H1 (cell line): ENCODE results near the gene LYPD6. TPM values are rescaled to one million over a fixed set of nuclear protein-coding genes. Genes with fewer than 3 reads are reported as not detected.

Source experiments
- CTCF ChIA-PET: fragments of 300-600 bp; sonication (Branson Sonifier 250); formaldehyde crosslinking; loops from one replicate; lab custom pipeline; 2021; ENCODE audit not compliant: partially characterized antibody; lab: Charles Lee
- POLR2A ChIA-PET: fragments of 300-600 bp; sonication (Branson Sonifier 250); formaldehyde crosslinking; loops from one replicate; lab custom pipeline; 2021; ENCODE audit warnings: inconsistent platforms; ENCODE audit not compliant: partially characterized antibody; lab: Charles Lee
- DNase-seq, 2 experiments: peaks; one replicate each; pipeline versions ENCODE4 v3.0.0 to v3.0.0-alpha.2; 2010 to 2022; ENCODE audit warnings: low spot score in 2 of 2, low read depth in 1 of 2, mixed read lengths in 1 of 2
- FAIRE-seq: peaks from 2 replicates; lab custom pipeline; 2011; peaks lifted over from hg19 to GRCh38; lab: Jason Lieb, UNC
- H2AFZ ChIP-seq: 2 replicates; pipeline ENCODE4 v1.8.1; 2012; ENCODE audit warnings: low read length, inconsistent platforms
- H2AK5ac ChIP-seq: 2 replicates; pipeline ENCODE4 v1.6.1; 2013; ENCODE audit warnings: low read depth, low read length
- H2BK120ac ChIP-seq: replicated peaks from 2 replicates; pipeline ENCODE3; 2013; ENCODE audit warnings: low read depth, low read length, inconsistent platforms
- H2BK12ac ChIP-seq: 2 replicates; pipeline ENCODE4 v1.6.1; 2013; ENCODE audit warnings: low read depth, low read length
- H2BK15ac ChIP-seq: 2 replicates; pipeline ENCODE4 v1.6.1; 2013; ENCODE audit warnings: low read length
- H2BK20ac ChIP-seq: 2 replicates; pipeline ENCODE4 v1.6.1; 2013; ENCODE audit warnings: low read length
- H2BK5ac ChIP-seq: 2 replicates; pipeline ENCODE4 v1.6.1; 2013; ENCODE audit warnings: low read depth, low read length
- H3K14ac ChIP-seq: 2 replicates; pipeline ENCODE4 v1.6.1; 2013; ENCODE audit warnings: inconsistent platforms; ENCODE audit not compliant: insufficient read length
- H3K18ac ChIP-seq: 2 replicates; pipeline ENCODE4 v1.6.1; 2013; ENCODE audit warnings: low read length; ENCODE audit errors: extremely low read depth
- H3K23ac ChIP-seq: 2 replicates; pipeline ENCODE4 v1.6.1; 2013; ENCODE audit warnings: inconsistent platforms; ENCODE audit not compliant: insufficient read length
- H3K23me2 ChIP-seq: 2 replicates; pipeline ENCODE4 v1.6.1; 2013; ENCODE audit warnings: low read depth, low read length
- H3K27ac ChIP-seq: 2 replicates; pipeline ENCODE4 v1.6.1; 2011; ENCODE audit warnings: low read depth, low read length, inconsistent platforms
- H3K27me3 ChIP-seq, 4 experiments: replicated peaks in 1 of 4; 1 replicate in 1 of 4; 2 replicates in 3 of 4; pipeline versions ENCODE4 v1.6.1 to v1.8.1; 2011 to 2013; ENCODE audit warnings: low read length in 3 of 4, mild to moderate bottlenecking in 3 of 4, inconsistent platforms in 2 of 4, mixed read lengths in 2 of 4, moderate library complexity in 1 of 4; ENCODE audit not compliant: control insufficient read depth in 3 of 4, insufficient read depth in 3 of 4; ENCODE audit errors: extremely low read depth in 1 of 4
- H3K36me3 ChIP-seq, 4 experiments: 2 replicates each; pipeline versions ENCODE4 v1.6.1 to v1.8.1; 2011 to 2013; ENCODE audit warnings: mild to moderate bottlenecking in 4 of 4, low read length in 3 of 4, moderate library complexity in 2 of 4, control low read depth in 1 of 4, inconsistent platforms in 1 of 4; ENCODE audit not compliant: insufficient read depth in 4 of 4, control insufficient read depth in 2 of 4
- H3K4ac ChIP-seq: replicated peaks from 2 replicates; pipeline ENCODE3; 2013; ENCODE audit warnings: low read length, low read depth, mixed read lengths, inconsistent platforms; ENCODE audit not compliant: insufficient read length
- H3K4me1 ChIP-seq, 4 experiments: replicated peaks in 1 of 4; 1 replicate in 1 of 4; 2 replicates in 3 of 4; pipeline versions ENCODE4 v1.6.1 to v1.8.1; 2011 to 2013; ENCODE audit warnings: low read length in 3 of 4, inconsistent platforms in 2 of 4, mixed read lengths in 1 of 4; ENCODE audit not compliant: insufficient read depth in 4 of 4, control insufficient read depth in 3 of 4
- H3K4me2 ChIP-seq, 2 experiments: 2 replicates each; pipeline versions ENCODE4 v1.6.1 to v1.8.1; 2011 to 2013; ENCODE audit warnings: low read depth in 2 of 2, low read length in 2 of 2, control low read depth in 1 of 2, inconsistent platforms in 1 of 2, mild to moderate bottlenecking in 1 of 2; ENCODE audit not compliant: insufficient read depth in 1 of 2
- H3K4me3 ChIP-seq, 4 experiments: fragments of 200-600, 300-600 bp in 1 of 4; sonication (generic), shearing (Covaris generic), sonication (Bioruptor Twin) in 1 of 4; 2 replicates each; pipeline versions ENCODE4 v1.5.1 to v1.8.1; 2011 to 2016; ENCODE audit warnings: low read length in 4 of 4, low read depth in 3 of 4, control low read depth in 2 of 4, inconsistent platforms in 2 of 4, mild to moderate bottlenecking in 2 of 4, mixed read lengths in 1 of 4, moderate library complexity in 1 of 4; ENCODE audit not compliant: insufficient read depth in 2 of 4; ENCODE audit errors: extremely low read depth in 1 of 4
- H3K56ac ChIP-seq: replicated peaks from 2 replicates; pipeline ENCODE3; 2013; ENCODE audit warnings: low read depth, mild to moderate bottlenecking, mixed read lengths, low read length, inconsistent platforms; ENCODE audit not compliant: insufficient read length
- H3K79me1 ChIP-seq: 2 replicates; pipeline ENCODE4 v1.6.1; 2013; ENCODE audit warnings: low read depth, low read length, control low read depth
- H3K79me2 ChIP-seq, 2 experiments: 2 replicates each; pipeline versions ENCODE4 v1.6.1 to v1.8.1; 2012 to 2013; ENCODE audit warnings: low read length in 2 of 2, mild to moderate bottlenecking in 2 of 2, inconsistent platforms in 1 of 2; ENCODE audit not compliant: insufficient read depth in 2 of 2, control insufficient read depth in 1 of 2
- H3K9ac ChIP-seq, 4 experiments: replicated peaks in 1 of 4; 1 replicate in 1 of 4; 2 replicates in 3 of 4; pipeline versions ENCODE4 v1.6.1 to v1.8.1; 2011 to 2013; ENCODE audit warnings: low read depth in 3 of 4, low read length in 3 of 4, control low read depth in 2 of 4, mild to moderate bottlenecking in 2 of 4, moderate library complexity in 2 of 4, inconsistent platforms in 1 of 4; ENCODE audit errors: extremely low read depth in 1 of 4
- H3K9me3 ChIP-seq, 2 experiments: 2 replicates each; pipeline versions ENCODE4 v1.6.1 to v1.8.1; 2012 to 2013; ENCODE audit warnings: mild to moderate bottlenecking in 2 of 2, moderate library complexity in 2 of 2, control low read depth in 1 of 2, inconsistent platforms in 1 of 2, low read depth in 1 of 2, low read length in 1 of 2, mixed read lengths in 1 of 2; ENCODE audit not compliant: insufficient read depth in 2 of 2
- H4K20me1 ChIP-seq, 2 experiments: replicated peaks in 1 of 2; 2 replicates each; pipeline versions ENCODE3 to v1.8.1; 2011 to 2013; ENCODE audit warnings: inconsistent platforms in 2 of 2, low read length in 2 of 2, mild to moderate bottlenecking in 1 of 2; ENCODE audit not compliant: insufficient read depth in 2 of 2, control insufficient read depth in 1 of 2
- H4K5ac ChIP-seq: 2 replicates; pipeline ENCODE4 v1.6.1; 2013; ENCODE audit warnings: low read length, low read depth, mixed read lengths, inconsistent platforms; ENCODE audit not compliant: insufficient read length
- H4K8ac ChIP-seq: 2 replicates; pipeline ENCODE4 v1.8.0; 2013; ENCODE audit warnings: mild to moderate bottlenecking, moderate library complexity, low read length, inconsistent platforms; ENCODE audit not compliant: insufficient read depth; ENCODE audit errors: extremely low read depth
- H4K91ac ChIP-seq: replicated peaks from 2 replicates; pipeline ENCODE3; 2013; ENCODE audit warnings: low read length, mixed read lengths, inconsistent platforms; ENCODE audit not compliant: insufficient read length
- EZH2 ChIP-seq: fragments of 200-600 bp; sonication (generic); IDR thresholded peaks from 2 replicates; pipeline ENCODE4 v1.7.1; 2012; ENCODE audit warnings: low read depth, mild to moderate bottlenecking, moderate library complexity, low read length, inconsistent platforms; ENCODE audit not compliant: severe bottlenecking
- GABPA ChIP-seq: IDR thresholded peaks from 2 replicates; pipeline ENCODE4 v1.6.1; 2011; ENCODE audit warnings: mild to moderate bottlenecking, low read length, moderate library complexity, borderline replicate concordance; ENCODE audit not compliant: insufficient read depth
- KDM1A ChIP-seq: fragments of 200-600, 300-600 bp; sonication (generic); IDR thresholded peaks from 2 replicates; pipeline ENCODE4 v1.7.1; 2016; ENCODE audit warnings: mild to moderate bottlenecking, low read length, borderline replicate concordance
- ZNF274 ChIP-seq: IDR thresholded peaks from 2 replicates; pipeline ENCODE4 v1.7.0; 2012; ENCODE audit warnings: low read length, borderline replicate concordance; ENCODE audit errors: extremely low read depth
- WGBS, 2 experiments: shearing (Covaris generic) in 1 of 2; methylation state at CpG; one replicate each; pipeline versions ENCODE4 v1.1.6 to v1.1.7; 2013 to 2015; ENCODE audit warnings: low lambda C conversion rate in 2 of 2, mixed read lengths in 2 of 2, inconsistent platforms in 1 of 2, low coverage in 1 of 2, missing lambda C conversion rate in 1 of 2; ENCODE audit not compliant: insufficient replicate concordance in 2 of 2, insufficient coverage in 1 of 2, insufficient read length in 1 of 2; ENCODE audit errors: extremely low coverage in 1 of 2, missing lambda C conversion rate in 1 of 2; 5-methylcytosine and 5-hydroxymethylcytosine counted together
- polyA plus RNA-seq, 7 experiments: library from polyadenylated mRNA; depleted of rRNA in 3 of 7; stranded (reverse) in 5 of 7; unstranded in 2 of 7; fragments of >200 nt in 5 of 7; fragments of 200-250 nt in 2 of 7; gene quantifications; 1 replicate in 5 of 7; 2 replicates in 1 of 7; 4 replicates in 1 of 7; pipeline versions ENCODE4 v1.2.1 to v1.2.3, GENCODE V29; 2011 to 2013; ENCODE audit warnings: missing spikeins in 2 of 7, mixed read lengths in 2 of 7
- total RNA-seq: library from RNA; stranded (reverse); fragmentation: NEBNext Ultra II Directional; extraction: Animal tissue kit (Norgen Biotek cat#: 25700); gene quantifications from 2 replicates; pipeline ENCODE4 v1.2.1, GENCODE V29; 2021

Gene LYPD6
- total and polyA plus RNA-seq, 2 of the 8 experiments (the other 6 are each of a cell fraction or from before 2014, with no cell fraction given), result 5.6 to 8.9 TPM

GRCh38 chr2:149380205-149380604 lies 49.8 kb downstream of the LYPD6 start:
- H3K4me3 ChIP-seq, result no peak overlapping the region
- WGBS, 2 experiments, result 77% methylated on average over 4 of the region's 4 CpGs; no CpG with 5 or more reads in 1 of the 2 experiments
- no peak overlapping the region for H2BK5ac ChIP-seq
- no peak overlapping the region for H4K91ac ChIP-seq
- H3K14ac ChIP-seq, result no peak overlapping the region
- H3K27ac ChIP-seq, result no peak overlapping the region
- H4K8ac ChIP-seq, result no peak overlapping the region
- no peak overlapping the region for H3K4ac ChIP-seq
- no peaks in the 10 kb centered on the region for H3K79me1 ChIP-seq
- 0 out of 8 replicates have a peak, but pooled peaks cover 0 to 3% (median 0%) of the 10 kb centered on the region in 4 experiments for H3K36me3 ChIP-seq
- no peak overlapping the region for H3K4me2 ChIP-seq
- no peak overlapping the region for H2AK5ac ChIP-seq
- H3K23ac ChIP-seq, result no peak overlapping the region
- no peaks in the 10 kb centered on the region for H3K79me2 ChIP-seq
- no peak overlapping the region for H2AFZ ChIP-seq
- H3K27me3 ChIP-seq, result no peaks in the 10 kb centered on the region
- FAIRE-seq, result no peak
- no peak overlapping the region for H2BK15ac ChIP-seq
- no peaks in the 10 kb centered on the region for H3K23me2 ChIP-seq
- no peak for TF ChIP-seq KDM1A
- no peak for TF ChIP-seq GABPA
- no peak for TF ChIP-seq EZH2
- TF ChIP-seq ZNF274, result no peak
- TF ChIP-seq, all 59 proteins: peak for 0
- no peak overlapping the region for H3K56ac ChIP-seq
- H2BK12ac ChIP-seq, result no peak overlapping the region
- no peaks in the 10 kb centered on the region for H4K20me1 ChIP-seq
- H3K9me3 ChIP-seq, result no peaks in the 10 kb centered on the region
- no peak overlapping the region for H2BK120ac ChIP-seq
- ChIA-PET POLR2A (interaction anchor here (1.0 kb wide), 1 partner anchor 11 kb away, joined by 3 read pairs; no protein-coding TSS in a partner anchor), CTCF (interaction anchor here (0.7 to 1.4 kb wide), 2 partner anchors 9 to 25 kb away, joined by 3 to 4 read pairs; no protein-coding TSS in a partner anchor)
- no peak overlapping the region for H3K18ac ChIP-seq
- no peak overlapping the region for H2BK20ac ChIP-seq
- H3K9ac ChIP-seq, result no peak overlapping the region
- DNase-seq, result no peak
- H3K4me1 ChIP-seq, result peaks cover 0 to 12% (median 1%) of the 10 kb centered on the region in 4 experiments; a peak in 3 of 7 replicates
- no peak overlapping the region for H4K5ac ChIP-seq
